Cortex of kidney (tissue), 1 donor: ENCODE measurements around the gene CMIP.
"Not testable (repeated sequence)": the region's sequence is repeated elsewhere in the genome, so short reads cannot be mapped to it uniquely, and the experiment has no call there.

ENCODE experiments used
- DNase-seq: peaks from one replicate; lab custom pipeline; 2025; lab: John Stamatoyannopoulos, UW

CMIP gene

DNA sequence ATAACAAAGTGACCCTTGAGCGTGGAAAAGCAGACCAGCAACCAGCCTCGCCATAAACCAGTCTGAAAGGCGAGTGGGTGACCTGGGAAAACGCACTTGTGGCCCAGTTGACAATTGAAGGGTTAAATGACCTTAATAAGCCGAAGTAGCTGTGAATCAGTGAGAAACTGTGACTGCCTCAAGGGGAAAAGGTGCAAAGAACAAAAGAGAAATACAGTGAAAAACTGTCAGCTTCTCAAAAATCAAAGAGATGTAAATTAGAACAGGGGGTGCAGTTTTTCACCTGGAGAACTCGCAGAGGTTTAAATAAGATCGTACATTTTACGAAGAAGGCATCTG, 124.1 kb downstream of the CMIP start:
- no peak for DNase-seq

DNA sequence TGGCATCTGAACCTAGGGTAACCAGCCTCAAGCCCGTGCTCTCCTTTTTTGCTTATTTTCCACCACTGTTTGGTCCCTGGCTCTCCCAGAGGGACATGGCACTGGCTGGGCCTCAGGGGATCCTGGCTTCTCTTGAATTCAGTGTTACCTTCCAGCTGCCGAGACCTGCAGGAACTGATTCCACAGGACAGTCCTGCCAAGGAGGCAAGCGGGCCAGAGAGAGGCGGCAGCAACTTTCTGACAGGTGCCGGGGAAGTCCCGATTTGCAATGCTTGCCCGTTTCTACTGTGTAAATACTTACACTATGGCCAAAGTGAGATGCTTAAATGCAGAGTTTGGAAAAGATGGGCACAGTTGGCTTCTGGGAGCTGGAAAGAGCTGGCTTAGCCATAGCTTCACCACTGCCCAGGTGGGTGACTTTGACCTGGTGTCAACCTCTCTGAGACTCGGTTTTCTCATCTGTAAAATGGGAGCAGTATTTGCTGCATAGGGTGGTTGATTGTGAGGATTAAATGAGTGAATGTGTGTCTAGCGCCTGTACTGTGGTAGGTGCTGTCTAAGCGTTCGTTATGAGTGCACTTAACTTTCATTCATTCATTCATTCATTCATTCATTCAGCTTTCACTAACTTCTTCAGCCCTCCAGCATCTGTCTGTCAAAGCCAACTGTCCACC, 124.9 kb downstream of the CMIP start:
- DNase-seq: no peak

DNA sequence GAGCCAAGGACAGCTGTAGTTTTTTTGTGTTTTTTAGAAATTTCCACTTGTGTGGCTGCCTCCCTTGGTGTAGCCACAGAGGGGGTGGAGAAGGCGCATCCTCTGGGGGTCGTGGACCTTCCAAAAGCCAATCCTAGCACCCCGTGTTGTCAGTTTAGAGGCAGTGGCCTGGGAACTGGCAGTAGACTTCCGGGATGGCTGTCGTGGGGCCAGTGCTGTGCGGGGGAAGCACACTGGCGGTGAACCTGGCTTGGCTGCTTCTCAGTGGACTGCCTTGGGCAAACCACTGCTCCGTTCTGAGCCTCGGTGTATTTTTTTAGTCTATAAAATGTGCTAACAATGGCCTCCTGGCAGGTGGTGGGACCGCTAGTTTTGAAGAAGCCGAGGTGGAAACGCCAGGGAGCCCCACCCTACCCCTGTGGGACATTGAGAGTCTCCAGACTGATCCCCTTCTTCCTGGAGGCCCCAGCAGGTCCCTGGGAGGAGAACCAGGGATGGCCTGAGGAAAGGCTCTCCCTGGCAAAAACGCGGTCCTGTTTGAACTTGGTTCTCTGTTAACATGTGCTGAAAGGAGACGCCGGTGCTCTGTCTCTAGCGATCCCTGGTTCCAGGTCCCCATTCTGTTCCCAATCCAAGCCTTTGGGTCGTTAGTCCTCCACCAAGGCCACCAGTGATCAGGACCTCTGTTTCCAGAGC, 125.7 kb downstream of the CMIP start:
- no peak for DNase-seq

DNA sequence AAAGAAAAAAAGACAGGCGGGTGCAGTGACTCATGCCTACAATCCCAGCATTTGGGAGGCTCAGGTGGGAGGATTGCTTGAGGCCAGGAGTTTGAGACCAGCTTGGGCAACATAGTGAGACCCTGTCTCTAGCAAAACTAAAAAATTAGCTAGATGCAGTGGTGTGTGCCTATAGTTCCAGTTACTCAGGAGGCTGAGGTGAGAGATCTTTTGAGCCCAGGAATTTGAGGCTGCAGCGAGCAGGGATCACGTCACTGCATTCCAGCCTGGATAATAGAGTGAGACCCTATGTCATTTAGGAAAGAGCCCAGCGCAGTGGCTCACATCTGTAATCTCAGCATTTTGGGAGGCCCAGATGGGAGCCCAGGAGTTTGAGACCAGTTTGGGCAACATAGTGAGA, 126.6 kb downstream of the CMIP start:
- no peak for DNase-seq

DNA sequence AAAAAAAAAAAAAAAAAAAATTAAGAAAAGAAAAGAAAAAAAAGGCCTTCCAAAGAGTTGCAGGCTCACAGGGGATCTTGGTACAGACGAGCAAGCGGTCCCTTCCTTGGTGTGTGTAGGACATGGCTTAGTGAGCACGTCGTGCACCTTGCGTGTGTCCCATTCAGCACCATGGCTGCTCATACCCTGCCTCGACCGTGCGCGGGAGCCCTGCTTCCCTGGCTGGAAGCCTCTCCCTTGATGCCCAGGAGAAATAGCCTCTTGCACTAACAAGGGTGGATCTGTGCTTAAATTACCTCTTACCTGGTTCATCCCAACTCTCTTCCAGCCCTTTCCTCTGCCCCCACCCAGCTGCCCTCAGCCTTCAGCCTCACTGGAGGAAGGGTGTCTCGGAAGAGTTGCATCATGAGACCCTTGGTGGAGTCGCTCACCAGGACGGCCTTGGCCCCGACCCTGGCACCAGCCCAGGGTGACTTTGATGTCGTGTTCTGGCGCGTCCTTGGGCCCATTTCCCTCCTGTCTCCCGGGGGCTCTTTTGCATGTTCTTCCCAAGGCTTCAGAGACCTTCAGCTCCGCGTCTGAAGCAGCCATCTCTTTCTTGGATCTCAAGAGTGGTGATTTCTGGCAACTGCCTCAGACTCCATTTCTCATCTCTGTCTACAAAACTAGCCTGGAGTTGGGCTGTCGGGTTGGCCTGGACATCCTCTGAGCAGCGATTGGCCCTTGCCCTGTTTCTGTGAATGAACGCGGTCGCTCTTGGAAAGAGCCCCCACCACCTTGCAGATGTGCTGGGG, 127.2 kb downstream of the CMIP start:
- no peak for DNase-seq

DNA sequence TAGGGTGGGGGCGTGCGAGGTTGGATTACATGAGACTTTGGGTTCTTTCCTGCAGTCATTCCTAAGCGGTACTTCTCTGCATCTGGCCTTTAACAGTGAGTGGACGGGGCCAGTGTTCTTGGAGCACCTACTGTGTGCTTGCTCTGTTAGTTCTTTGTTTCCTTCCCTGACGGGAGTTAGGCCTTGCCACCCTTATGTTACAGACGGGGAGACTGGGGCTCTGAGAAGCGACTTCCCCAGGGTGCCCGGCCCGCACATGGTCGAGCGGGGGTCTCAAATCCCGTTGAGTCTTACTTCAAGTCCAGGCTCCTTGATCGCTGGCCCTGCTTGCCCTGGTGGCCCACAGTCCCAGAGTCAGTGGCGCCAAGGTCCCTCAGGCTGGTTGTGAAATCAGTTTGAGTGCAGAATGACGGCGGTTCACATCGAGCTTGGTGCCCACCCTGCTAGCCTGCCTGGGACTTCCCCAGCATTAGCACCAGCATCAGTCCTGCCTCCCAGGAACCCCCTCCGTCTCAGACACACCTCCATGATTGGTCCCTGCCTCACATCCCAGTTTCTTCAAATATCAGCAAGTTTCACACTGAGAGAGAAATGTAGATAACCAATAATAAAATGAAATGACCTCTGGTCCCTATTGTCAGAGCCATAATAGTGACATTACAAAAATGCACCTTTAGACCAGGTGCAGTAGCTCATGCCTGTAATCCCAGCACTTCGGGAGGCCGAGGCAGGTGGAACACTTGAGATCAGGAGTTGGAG, 128.0 kb downstream of the CMIP start:
- DNase-seq: no peak

DNA sequence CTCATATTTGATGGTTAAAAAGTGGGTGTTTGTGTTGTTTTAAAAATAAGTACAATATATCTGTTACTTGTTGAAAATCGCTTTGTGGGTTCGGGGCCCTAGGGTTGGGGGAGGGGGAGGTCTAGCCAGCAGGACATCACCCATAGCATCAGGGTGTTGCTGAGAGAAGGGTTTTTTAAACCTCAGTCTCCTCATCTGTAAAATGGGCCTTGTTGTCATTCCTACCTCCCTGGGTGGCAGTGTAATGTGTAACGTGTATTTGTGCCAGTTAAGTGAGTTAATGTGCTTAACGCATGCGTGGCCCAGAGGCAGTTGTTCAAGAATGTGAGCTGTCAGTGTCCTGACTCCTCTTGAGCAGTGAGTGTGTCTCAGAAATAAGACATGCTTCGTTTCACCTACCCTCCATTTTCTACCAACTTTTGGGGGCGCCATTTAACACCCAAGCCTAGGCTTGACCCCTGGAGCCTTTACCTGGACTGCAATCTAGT, 129.0 kb downstream of the CMIP start:
- DNase-seq: no peak

DNA sequence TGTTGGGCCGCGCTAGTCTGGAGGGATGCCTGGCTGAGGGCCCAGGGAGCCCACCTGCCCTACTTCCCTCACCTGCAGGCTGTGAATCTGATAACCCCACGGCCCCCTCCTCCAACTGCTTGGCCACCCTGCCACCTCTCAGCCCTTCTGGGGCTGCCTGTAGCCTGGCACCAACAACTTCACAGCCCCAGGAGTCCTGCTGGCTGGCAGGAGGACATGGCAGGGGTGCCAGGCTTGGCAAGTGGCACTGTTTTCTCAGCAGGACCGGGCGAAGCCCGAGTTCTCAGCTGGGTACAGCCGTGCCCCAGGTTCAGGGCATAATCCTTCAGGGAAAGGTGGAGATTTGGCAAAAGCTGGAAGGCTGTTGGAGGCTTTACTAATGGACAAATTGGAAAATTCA, 129.6 kb downstream of the CMIP start:
- no peak for DNase-seq

DNA sequence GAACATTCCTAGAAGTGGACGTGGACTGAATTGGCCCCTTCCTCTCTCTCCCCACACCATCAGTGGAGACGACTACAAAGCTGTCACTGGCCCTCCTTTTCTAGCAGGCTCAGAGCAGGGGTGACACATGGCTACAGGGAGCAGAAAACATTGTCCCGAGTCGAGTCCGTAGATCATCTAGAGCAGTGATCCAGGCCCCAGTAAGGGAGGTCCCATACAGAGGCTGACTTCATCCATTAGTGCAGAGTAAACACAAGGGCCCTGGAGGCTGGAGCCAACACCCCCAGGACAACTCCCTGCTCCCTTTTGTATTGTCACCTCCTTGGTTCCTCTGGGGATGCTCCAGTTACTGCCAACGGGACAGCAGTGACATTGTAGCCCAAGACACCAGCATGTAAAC, 130.7 kb downstream of the CMIP start:
- DNase-seq: no peak

DNA sequence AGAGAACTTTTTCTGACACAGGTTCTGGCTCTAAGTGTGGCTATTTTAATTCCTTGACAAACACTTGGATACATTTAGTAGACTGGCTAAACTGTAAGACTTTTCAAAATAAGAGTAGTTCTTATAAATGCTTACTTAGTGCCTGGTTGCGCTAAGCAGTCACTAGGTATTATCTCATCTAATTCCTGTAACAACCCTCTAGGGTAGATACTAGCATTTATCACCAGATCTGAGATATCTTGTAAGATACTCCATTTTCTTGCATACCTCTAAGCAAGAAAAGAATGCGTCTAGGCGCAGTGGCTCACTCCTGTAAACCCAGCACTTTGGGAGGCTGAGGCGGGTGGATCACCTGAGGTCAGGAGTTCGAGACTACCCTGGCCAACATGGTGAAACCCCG, 131.2 kb downstream of the CMIP start:
- DNase-seq: no peak

DNA sequence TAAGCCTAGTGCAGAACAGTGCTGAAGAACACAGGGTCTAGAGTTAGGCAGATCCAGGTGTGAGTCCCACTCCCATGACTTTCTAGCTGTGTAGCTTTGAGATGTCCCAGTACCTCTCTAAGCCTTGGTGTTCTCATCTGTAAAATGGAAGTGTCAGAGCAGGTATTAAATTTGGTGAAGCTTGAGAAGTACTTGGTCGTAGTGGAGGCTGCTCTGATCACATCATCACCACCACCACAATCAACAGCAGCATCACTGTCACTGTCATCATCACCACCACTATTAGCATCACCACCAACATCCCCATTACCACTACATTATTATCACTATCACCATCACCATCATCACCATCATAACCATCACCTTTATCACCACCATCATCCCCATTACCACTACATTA, 132.1 kb downstream of the CMIP start:
- DNase-seq: no peak

DNA sequence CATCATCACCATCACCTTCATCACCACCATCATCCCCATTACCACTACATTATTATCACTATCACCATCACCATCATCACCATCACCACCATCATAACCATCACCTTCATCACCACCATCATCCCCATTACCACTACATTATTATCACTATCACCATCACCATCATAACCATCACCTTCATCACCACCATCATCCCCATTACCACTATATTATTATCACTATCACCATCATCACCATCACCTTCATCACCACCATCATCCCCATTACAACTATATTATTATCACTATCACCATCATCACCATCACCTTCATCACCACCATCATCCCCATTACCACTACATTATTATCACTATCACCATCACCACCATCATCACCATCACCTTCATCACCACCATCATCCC, 132.7 kb downstream of the CMIP start:
- not testable (repeated sequence) for DNase-seq

DNA sequence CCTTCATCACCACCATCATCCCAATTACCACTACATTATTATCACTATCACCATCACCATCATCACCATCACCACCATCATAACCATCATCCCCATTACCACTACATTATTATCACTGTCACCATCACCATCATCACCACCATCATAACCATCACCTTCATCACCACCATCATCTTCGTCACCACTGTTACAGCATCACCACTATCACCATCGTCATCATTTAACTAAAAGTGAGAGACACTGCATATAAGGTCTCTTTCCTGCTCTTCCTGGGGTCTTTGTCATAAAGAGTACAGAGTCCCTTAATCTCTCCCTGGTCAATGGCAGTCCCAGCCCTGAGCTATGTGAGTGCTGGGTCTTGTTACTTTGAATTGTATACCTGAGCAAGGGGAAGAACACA, 133.5 kb downstream of the CMIP start:
- DNase-seq: no peak

DNA sequence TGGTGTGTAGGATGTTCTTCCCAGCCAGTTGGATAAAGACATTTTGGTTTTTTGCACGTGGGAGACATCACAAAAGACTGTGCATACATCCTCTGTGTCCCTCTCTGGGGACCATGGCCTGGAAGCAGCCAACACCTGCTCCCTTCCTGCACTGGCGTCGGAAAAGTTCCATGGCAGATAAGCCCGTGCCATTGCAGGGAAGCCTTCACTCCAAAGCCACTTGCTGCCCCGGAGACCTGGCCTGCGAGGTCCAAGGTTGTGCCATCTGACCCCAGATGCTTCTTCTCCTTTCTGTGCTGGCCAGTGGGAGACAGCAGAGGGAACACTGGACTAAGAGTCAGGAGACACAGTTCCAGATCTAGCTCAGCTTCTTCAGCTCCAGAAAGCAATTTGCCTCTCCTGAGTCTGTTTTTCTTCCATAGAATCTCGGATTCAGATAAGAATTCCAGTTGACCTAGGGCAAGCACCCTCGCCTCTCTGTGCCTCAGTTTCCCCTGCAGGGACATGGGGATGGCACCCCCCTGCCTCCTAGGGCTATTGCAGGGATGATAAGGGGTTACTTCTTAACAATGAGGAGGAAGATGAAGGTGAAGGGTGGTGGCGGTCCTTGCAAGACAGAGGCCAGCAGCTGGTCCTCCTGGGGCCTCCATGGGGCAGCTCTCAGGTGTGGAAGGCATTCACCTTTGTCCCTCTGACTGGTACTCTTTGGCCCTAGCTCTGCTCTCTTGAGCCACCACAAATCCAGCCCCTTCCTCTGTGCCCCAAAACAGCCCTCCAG, 134.2 kb downstream of the CMIP start:
- DNase-seq: no peak

DNA sequence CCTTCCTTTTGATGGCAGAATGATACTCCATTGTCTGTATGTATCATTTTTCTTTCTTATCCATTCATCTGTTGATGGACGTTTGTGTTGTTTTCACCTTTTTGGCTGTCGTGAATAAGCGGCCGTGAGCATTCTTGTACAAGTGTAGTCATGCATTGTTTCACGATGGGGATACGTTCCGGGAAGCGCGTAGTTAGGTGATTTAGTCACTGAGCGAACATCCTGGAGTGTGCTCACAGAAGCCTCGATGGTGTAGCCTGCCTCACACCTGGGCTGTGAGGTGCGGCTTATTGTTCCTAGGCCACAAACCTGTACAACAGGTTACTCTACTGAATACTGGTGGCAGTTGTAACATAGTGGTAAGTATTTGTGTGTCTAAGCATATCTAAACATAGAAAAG, 136.5 kb downstream of the CMIP start:
- DNase-seq: no peak

DNA sequence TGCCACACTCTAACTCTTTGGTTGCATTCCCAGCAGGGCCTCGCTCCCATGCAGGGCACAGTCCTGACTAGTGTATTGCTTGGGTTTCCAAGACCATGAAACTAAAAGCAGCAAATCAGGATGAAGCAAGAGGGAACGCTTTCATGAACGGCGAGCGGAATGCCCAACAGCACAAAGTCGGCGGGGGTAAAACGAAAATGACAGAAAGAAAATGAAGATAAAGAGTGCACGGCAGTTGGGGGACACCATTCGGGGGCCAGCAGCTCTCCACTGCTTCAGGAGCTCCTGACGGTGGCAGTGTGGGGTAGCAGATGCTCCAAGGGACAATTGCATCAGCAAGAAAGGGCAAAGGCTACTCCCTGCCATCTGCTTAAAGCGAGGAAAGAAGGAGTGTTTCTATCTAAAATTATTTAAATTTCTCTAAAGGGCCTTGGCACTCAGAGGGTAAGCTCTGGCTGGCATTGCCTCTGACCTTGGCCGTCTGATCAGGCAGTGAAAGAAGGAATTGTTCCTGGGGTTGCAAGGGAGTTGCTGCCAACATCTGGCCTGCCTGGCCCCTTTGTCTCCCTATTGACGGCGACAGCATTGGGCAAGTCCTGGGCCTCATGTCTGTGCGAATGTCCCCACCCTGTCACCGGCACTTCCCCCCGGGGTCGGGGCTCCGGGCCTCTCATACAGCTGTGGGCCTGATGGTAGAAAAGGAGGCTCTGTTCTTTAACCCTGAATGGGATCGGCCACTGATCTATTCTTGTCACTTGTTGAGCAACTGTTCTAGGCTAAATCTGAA, 138.2 kb downstream of the CMIP start:
- DNase-seq: no peak

DNA sequence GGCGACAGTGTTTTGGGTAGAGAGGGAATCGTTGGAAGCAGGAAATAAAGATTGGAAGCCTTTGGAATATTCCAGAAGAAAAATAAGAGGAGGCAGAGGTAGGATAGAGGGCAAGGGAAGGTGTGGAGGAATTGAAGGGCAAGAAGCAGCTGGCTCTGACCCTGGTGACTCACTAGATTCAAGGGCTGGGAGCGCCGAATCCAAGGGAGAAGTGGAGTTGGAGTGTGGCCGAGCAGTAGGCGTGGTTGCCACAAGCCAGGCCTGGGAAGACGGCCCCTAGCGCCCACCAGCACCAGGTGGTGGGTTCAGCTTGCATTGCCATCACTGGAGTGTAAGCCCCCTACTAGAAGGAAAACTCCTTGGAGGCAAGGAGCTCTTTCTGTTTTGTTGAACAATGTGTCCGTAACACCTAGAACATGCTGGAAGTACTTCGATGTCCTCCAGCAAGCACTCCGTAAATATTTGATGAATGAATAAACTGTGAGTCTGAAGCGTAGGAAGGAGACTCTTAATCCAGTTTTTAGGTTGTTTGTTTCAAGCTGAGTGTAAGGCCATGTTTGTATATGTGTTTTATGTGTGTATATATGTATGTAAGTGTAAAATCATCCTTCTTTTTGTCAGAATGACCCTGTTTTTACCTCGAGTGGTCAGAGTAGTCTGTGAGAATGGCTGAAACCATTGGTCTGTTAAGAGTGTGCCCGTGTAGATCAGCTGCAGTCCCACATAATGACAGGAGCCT, 139.5 kb downstream of the CMIP start:
- DNase-seq: no peak

DNA sequence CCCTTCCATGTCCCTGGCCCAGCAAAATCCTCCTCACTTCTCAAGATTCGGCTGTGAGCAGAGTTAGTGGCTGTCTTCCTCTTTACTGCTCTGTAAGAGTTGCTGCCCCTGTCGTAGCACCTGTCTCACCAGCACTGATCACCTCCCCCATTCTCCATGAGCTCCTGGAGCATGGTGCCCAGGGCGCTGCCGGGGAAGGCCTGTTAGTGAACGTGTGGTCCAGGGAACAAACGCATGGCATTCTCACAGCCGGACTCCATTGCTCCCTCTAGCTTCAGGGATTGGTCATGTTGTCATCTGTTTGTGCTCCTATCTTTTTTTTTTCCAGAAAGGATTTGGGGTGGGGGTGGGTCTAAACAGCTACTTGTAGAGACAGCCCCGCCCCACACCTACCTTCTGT, 141.2 kb downstream of the CMIP start:
- no peak for DNase-seq

DNA sequence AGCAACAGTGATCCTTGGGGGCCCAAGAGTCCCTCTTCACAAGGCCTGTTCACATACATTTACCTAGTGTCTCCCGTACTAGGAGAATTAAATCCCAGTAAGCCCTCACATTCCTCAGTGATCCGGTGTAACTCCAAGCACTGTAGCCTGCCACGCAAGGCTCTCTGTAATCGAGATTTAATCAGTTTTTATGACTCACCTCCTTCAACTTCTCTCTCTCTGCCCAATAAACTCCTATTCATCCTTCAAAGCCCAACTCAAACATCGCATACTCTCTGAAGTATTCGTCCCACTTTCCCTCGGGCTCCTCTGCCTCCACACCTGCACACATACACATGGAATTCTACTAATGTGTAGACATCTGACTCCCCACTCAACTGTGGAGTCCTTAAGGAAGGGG, 141.8 kb downstream of the CMIP start:
- no peak for DNase-seq

DNA sequence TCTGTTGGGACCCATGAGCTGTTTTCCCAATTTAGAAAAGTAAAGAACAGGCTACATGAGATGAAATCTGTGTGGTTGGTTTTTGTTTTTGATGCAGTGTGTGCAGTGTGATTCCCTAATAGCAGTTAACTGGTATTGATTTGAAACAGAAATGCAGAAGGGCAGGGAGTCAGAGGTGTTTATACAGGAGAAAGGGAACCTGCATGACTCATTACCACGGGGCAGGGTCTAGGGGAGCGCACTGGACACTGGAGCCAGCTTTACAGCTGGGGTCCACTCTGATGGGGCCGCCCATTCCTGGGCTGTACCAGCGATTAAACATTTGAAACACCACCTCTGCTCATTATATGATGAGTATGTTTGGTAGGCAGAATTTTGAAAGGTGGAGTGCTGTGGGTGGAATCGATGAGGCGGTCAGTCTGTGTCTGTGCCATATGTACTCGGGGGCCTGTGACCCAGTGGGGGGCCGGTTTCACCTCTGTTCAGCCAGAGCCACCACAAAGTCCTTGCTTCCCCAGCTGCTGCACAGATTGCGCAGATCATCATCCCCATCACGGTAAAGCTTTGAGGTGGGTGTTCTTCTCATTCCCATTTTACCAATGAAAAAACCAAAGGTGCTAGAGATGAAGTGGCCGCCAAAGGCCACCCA, 142.5 kb downstream of the CMIP start:
- no peak for DNase-seq
